ENCODE measurements around the gene DEDD.

GRCh38 chr1:161145832-161146231, 13.4 kb upstream of the DEDD start:
- TF ChIP-seq CTCF (IDR thresholded peaks at IDR 0.05) = no peak
- no peak for TF ChIP-seq RXRA (IDR thresholded peaks at IDR 0.05; ENCODE audit: borderline replicate concordance, low read depth)
- TF ChIP-seq JUND (IDR thresholded peaks at IDR 0.05) = no peak
- no peak for TF ChIP-seq SIN3A (IDR thresholded peaks at IDR 0.05; ENCODE audit: borderline replicate concordance, low read depth, low read length)
- no peak for TF ChIP-seq SMC3 (IDR thresholded peaks at IDR 0.05; ENCODE audit: low read depth, low read length)
- TF ChIP-seq EZH2phosphoT487 (IDR thresholded peaks at IDR 0.05; ENCODE audit: borderline replicate concordance, low read depth) = no peak
- no peak for TF ChIP-seq NFIC (IDR thresholded peaks at IDR 0.05; ENCODE audit: borderline replicate concordance)
- TF ChIP-seq USF1 (IDR thresholded peaks at IDR 0.05; ENCODE audit: borderline replicate concordance, low read depth) = no peak
- no peak for TF ChIP-seq RFX5 (IDR thresholded peaks at IDR 0.05; ENCODE audit: low read length)
- TF ChIP-seq FOSL2 (IDR thresholded peaks at IDR 0.05; ENCODE audit: borderline replicate concordance, low read depth) = no peak
